GM19452 (cell line): Measurements from ENCODE around the gene EIF4H.
"Not testable (repeated sequence)": the region's sequence is repeated elsewhere in the genome, so short reads cannot be mapped to it uniquely, and the experiment has no call there.

Experiments
- ATAC-seq: cut with Tn5 transposase; IDR thresholded peaks from one replicate; pipeline ENCODE4 v1.9.1; 2021; ENCODE audit not compliant: unreplicated experiment

Gene EIF4H

GRCh38 chr7:74174606-74175082 is 488 bp downstream of the EIF4H start:
- ATAC-seq = peak; percentile 18

DNA sequence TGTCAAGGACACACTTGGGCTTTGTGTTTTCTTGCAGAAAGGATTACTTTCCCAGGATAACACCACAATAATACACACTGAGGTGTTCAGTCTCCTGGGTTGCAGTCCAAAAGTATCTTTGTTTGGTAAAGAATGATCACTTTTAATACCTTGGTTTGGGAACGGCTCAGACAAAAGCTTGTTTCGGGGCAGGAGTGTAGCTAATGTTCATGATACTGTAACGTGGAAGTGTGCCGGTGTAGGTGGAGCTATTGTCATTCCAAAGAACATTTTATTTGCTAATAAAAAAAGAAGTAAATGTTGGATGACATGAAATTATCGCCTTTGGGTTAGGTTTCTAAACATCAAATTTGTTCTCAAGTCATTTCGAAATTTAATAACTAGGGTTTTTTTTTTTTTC is 1.2 kb downstream of the EIF4H start:
- no peak for ATAC-seq

GRCh38 chr7:74176555-74176954 is 2.4 kb downstream of the EIF4H start:
- ATAC-seq = no peak

- no peak for ATAC-seq
Observed at GRCh38 chr7:74178632-74179031, 4.5 kb downstream of the EIF4H start.

DNA sequence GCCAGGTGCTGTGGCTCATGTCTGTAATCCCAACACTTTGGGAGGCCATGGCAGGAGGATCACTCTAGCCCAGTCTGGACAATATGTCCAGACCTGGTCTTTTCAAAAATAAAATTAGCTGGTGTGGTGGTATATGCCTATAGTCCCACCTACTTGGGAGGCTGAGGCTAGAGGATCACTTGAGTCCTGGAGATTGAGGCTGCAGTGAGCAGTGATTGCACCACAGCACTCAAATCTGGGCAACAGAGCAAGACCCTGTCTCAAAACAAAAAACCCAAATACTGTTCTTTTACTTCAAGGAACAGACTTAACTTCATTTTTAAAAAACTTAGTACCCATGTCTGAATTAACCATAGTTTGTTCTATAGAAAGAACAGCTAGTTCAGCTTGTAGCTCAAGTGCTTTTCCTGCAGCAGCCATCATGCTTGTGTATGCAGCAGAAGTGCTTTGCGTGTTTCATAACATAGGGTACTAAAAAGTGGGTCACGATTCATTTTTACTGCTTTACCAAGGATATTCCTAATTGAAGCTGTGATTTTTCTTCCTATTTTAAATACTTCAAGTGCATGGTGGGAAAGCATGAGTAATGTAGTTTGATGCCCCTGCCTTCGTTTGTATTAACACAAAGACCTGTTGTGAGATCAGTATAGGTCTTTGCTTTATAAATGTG is 5.9 kb downstream of the EIF4H start:
- no peak for ATAC-seq

GRCh38 chr7:74180866-74181265 is 6.7 kb downstream of the EIF4H start:
- no peak for ATAC-seq

DNA sequence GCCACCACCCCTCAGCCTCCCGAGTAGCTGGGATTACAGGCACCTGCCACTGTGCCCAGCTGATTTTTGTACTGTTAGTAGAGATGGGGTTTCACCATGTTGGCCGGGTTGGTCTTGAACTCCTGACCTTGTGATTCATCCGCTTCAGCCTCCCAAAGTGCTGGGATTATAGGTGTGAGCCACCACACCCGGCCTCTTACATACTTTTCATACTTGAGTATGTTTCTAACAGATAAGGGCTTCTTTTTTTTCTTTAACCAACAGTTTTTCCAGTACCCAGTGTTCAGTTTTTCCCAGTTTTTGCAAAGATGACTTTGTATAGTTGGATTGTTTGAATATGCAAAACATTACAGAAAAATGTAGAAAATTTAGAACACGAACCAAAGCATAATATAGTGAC is 7.7 kb downstream of the EIF4H start:
- ATAC-seq = no peak

DNA sequence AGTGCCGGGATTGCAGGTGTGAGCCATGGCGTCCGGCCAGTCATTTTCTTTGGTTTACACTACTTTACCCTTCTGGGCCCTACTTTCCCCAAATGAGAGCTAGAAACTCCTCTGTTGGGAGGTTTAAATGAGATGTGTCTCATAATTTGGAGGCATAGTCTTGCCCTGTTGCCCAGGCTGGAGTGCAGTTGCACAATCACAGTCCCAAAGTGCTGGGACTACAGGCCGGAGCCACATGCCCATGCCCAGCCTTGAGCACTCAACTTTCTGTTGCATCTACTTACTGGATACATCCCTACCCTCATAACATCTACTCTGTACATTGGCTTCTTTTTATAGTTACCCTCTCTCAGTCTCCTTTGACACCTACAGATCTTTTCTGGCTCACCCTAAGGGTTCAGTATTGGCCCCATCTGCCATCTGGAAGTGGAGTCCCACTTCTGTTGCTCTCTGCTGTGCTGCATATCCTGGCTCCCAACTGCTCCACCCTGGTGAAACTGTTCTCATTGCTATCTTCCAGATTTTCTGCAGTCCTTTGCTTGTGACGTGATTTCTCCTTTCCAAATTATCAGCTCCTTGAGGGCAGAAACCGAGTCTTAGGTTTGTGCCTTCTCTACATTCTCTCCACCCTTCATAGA is 8.4 kb downstream of the EIF4H start:
- no peak for ATAC-seq

GRCh38 chr7:74183142-74183541 is 9.0 kb downstream of the EIF4H start:
- ATAC-seq = no peak

GRCh38 chr7:74183653-74184450 is 9.7 kb downstream of the EIF4H start:
- ATAC-seq = no peak

DNA sequence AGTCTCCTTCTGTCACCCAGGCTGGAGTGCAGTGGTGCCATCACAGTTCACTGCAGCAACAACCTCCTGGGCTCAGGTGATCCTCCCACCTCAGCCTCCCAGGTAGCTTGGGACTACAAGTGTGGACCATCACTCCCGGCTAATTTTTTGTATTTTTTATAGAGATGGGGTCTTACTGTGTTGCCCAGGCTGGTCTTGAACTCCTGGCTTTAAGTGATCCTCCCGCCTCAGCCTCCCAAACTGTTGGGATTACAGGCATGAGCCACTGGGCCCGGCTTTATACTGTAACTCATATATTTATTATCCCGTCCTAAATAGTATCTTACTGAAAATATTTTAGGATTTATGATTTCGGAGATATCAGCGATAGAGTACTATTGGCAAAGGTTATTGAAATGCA is 10.9 kb downstream of the EIF4H start:
- no peak for ATAC-seq

DNA sequence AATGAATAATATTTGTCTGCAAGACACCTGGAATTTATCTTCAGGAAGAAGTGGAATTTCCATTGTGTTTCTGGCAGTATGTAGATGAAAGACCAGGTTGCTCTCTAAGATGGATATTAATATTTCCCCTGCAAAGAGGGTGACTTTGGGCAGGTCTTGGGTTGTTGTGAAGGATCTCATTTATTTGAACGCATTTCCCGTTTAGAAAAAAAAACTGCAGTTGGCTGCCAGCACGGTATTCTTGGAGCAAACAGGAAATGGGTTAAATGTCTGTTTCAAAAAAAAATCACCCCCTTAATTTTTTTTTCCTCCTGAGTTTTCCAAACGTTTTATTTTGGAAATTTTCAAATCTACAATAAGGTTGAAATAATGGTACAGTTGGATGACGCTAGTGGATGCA is 11.5 kb downstream of the EIF4H start:
- ATAC-seq = no peak

- ATAC-seq = no peak
Observed at GRCh38 chr7:74187915-74188675, 13.9 kb downstream of the EIF4H start.

- ATAC-seq = no peak
Observed at GRCh38 chr7:74190259-74190658, 16.1 kb downstream of the EIF4H start.

DNA sequence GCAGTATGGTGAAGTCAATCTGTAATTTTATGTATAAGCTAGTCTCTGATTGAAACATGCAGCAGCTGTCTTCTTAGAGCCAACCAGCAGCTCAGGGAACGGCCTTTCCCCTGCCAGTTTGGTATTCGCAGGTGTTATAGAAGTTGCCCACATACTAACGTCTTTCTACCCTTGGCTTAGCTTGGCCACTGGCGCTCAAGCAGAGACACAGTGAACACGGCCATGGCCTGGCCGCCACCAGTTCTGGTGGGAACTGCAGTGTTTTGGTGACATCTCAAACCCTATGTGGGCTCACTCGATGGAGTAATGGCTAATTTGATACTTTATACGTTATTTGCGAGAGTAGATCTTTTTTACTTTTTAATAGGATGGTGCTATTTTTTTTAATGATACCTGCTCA is 17.1 kb downstream of the EIF4H start:
- no peak for ATAC-seq

GRCh38 chr7:74193054-74193453 is 18.9 kb downstream of the EIF4H start:
- ATAC-seq = no peak

- ATAC-seq = no peak
Observed at GRCh38 chr7:74193913-74194312, 19.8 kb downstream of the EIF4H start.

DNA sequence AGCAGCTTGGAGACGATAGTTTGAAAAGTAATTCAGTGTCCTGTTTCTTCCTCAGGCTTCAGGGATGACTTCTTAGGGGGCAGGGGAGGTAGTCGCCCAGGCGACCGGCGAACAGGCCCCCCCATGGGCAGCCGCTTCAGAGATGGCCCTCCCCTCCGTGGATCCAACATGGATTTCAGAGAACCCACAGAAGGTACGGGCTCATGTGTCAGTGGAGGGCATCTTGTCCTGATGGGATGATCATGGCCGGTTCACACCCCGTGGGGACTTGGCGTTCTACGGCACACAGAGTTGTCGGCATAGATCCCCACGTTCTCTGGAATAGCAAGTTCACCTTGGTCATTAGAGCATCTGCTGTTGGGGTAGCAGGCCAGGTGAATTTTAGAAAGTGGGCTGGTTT is 20.5 kb downstream of the EIF4H start:
- ATAC-seq = no peak

DNA sequence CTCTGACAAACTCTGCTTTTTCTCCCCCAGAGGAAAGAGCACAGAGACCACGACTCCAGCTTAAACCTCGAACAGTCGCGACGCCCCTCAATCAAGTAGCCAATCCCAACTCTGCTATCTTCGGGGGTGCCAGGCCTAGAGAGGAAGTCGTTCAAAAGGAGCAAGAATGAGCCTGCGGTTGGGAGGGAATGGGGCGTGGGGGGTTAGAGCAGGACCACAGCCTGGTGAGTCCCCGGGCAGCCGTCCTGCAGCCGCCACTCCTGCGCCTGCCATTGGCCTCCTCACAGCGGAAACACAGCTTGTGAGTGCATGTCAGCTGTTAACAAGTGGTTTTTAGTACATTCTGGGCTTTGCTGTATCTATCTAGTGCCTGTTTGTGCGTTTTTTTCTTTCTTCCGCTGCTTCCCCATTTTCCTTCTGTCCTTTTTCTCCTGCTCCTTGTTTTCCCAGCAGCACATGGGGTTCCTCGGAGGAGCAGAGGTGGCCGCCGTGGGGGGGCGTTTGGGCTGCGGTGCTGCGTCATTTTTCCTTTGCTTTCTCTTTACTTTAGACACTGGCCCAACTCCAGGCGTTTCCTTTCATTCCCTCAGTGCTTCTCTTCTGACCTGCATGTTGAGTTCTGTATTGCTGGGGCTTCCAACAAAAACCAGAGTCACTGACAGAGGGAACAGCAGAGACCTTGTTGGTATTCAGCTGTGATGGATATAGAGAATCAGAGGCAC is 21.1 kb downstream of the EIF4H start:
- not testable (repeated sequence) for ATAC-seq

GRCh38 chr7:74195968-74196654 is 22.0 kb downstream of the EIF4H start:
- ATAC-seq = not testable (repeated sequence)
